HFFc6 (cell line): ENCODE measurements around the gene GPR152. TPM values are rescaled to one million over a fixed set of nuclear protein-coding genes. Genes with fewer than 3 reads are reported as not detected.
"Not testable (repeated sequence)": the region's sequence is repeated elsewhere in the genome, so short reads cannot be mapped to it uniquely, and the experiment has no call there.

Experiments
- DNase-seq: peaks from one replicate; pipeline ENCODE4 v3.0.0-alpha.2; 2018
- H3K27ac Mint-ChIP-seq: 2 replicates; pipeline ENCODE4 v1.8.0; 2020; ENCODE audit warnings: mild to moderate bottlenecking, mixed read lengths
- H3K27me3 Mint-ChIP-seq: 2 replicates; pipeline ENCODE4 v1.8.0; 2021; ENCODE audit warnings: mild to moderate bottlenecking, moderate library complexity, mixed read lengths; ENCODE audit not compliant: insufficient read depth
- H3K36me3 Mint-ChIP-seq: 2 replicates; pipeline ENCODE4 v1.8.0; 2021; ENCODE audit warnings: low read depth, mixed read lengths
- H3K4me1 Mint-ChIP-seq: 2 replicates; pipeline ENCODE4 v1.8.0; 2020; ENCODE audit warnings: low read depth, mixed read lengths
- H3K4me3 Mint-ChIP-seq: 2 replicates; pipeline ENCODE4 v1.8.0; 2020; ENCODE audit warnings: mild to moderate bottlenecking, moderate library complexity, mixed read lengths
- H3K9me3 Mint-ChIP-seq: 2 replicates; pipeline ENCODE4 v1.8.0; 2020; ENCODE audit warnings: mild to moderate bottlenecking, mixed read lengths
- total RNA-seq, 6 experiments: library from RNA; stranded (reverse); fragmentation: NEBNext Ultra II Directional; extraction: Animal tissue kit (Norgen Biotek cat#: 25700); gene quantifications; 2 replicates in 1 of 6; 3 replicates in 5 of 6; pipeline ENCODE4 v1.2.3, GENCODE V29; 2021
- TF ChIP-seq, protein P1 (sequence below): fragments of 200-600 bp; sonication (generic); IDR thresholded peaks from 2 replicates; pipeline ENCODE4 v1.5.0; 2021; ENCODE audit warnings: antibody characterized with exemption, mild to moderate bottlenecking

The GPR152 gene
- total RNA-seq, 6 experiments from 2014 or later, result not detected

DNA sequence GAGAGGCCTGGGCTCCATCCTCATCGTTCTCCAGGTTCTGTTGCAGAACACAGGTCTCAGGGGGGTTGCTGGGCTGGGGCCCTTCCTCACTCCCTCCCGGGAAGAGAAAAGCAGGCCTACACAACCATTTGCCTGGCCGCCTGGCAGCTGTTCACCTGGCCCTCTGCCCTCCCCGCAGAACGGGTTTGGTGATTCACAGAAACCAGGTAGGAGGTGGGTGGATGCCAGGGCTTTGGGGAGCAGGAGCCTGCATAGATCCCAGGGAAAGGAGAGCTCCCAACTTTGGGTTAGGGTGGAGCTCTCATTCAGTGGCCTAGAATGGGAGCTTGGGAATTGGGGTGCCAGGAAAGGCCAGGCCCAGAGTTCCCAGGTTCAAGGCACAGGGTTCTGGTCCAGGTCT lies 15.5 kb upstream of the GPR152 start:
- H3K4me1 Mint-ChIP-seq, result peaks cover 12% of the 10 kb centered on the region; the same call in 1 of the 2 replicates
- TF ChIP-seq, protein P1, sequence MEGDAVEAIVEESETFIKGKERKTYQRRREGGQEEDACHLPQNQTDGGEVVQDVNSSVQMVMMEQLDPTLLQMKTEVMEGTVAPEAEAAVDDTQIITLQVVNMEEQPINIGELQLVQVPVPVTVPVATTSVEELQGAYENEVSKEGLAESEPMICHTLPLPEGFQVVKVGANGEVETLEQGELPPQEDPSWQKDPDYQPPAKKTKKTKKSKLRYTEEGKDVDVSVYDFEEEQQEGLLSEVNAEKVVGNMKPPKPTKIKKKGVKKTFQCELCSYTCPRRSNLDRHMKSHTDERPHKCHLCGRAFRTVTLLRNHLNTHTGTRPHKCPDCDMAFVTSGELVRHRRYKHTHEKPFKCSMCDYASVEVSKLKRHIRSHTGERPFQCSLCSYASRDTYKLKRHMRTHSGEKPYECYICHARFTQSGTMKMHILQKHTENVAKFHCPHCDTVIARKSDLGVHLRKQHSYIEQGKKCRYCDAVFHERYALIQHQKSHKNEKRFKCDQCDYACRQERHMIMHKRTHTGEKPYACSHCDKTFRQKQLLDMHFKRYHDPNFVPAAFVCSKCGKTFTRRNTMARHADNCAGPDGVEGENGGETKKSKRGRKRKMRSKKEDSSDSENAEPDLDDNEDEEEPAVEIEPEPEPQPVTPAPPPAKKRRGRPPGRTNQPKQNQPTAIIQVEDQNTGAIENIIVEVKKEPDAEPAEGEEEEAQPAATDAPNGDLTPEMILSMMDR, result no peak
- H3K9me3 Mint-ChIP-seq, result no peaks in the 10 kb centered on the region
- peaks cover 1% of the 10 kb centered on the region; the same call in 1 of the 2 replicates for H3K27me3 Mint-ChIP-seq
- no peak for DNase-seq
- H3K36me3 Mint-ChIP-seq, result peaks cover 4% of the 10 kb centered on the region; the same call in 1 of the 2 replicates
- peak overlapping the region; percentile 87 for H3K4me3 Mint-ChIP-seq
- H3K27ac Mint-ChIP-seq, result peak overlapping the region; percentile 70

DNA sequence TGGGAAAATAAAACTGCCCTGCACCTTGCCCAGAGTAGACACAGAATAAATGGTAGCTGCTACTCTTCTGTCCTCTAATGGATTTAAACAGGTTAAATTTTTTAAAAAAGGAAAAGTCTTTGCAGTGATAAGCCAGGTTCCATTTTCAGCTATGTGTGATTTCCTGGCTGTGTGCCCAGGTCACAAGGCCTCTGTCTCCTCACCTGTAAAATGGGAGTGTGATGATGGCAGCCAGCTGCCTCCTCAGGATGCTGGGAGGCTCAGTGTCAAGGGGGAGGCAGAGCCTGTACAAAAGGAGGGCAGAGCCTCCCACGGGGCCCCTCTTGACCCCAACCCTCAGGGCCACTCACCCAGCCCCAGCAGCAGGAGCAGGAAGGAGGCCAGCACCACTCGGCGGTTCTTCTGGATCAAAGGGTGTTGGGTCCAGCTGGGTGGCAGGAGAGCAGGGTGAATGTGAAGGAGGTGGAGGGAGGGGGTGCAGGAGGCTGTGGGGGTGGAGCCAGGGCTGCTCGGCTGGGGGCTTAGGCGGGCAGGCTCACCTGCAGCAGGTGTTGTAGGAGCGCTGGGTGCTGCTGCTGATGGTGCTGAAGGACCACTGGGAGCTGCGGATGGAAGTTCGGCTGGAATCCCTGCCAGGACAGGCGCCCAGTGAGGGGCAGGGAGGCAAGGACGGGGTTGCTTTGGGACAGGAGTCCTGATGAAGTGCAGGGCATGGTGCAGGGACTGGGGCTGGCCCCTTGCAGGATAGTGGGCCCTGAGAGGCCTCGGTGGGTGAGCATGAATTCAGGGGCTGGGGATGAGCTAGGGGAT lies 14.6 kb upstream of the GPR152 start:
- Mint-ChIP-seq H3K27me3 (no peaks in the 10 kb centered on the region; the same call in 1 of the 2 replicates), H3K27ac (peak overlapping the region; percentile 7; the same call in 1 of the 2 replicates), H3K4me3 (peak overlapping the region; percentile 87; the same call in 1 of the 2 replicates), H3K4me1 (peaks cover 12% of the 10 kb centered on the region; the same call in 1 of the 2 replicates), H3K9me3 (no peaks in the 10 kb centered on the region), H3K36me3 (peaks cover 4% of the 10 kb centered on the region; the same call in 1 of the 2 replicates)
- TF ChIP-seq, protein P1, result no peak
- no peak for DNase-seq

DNA sequence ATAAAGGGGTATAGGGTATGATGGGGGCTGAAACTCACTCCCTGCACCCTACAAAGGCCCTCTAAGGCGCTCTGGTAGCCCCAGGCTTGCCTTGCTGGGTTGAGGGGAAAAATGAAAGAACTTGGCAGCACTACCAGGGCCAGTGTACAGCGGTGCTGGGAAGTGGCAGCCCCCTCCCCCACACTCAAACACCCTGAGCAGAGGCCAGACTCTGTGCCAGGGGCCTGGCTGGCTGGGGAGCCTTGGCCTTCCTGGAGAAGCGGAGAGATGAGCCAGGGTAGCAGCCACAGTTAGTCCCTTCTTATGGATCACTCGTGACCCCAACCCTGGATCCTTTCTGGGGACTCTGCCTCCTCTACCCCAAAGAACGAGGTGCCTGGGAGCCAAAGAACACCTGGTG lies 13.8 kb upstream of the GPR152 start:
- DNase-seq, result no peak
- no peaks in the 10 kb centered on the region; the same call in 1 of the 2 replicates for H3K27me3 Mint-ChIP-seq
- TF ChIP-seq, protein P1, result no peak
- H3K27ac Mint-ChIP-seq, result no peak overlapping the region
- H3K36me3 Mint-ChIP-seq, result peaks cover 4% of the 10 kb centered on the region; the same call in 1 of the 2 replicates
- no peak overlapping the region for H3K4me3 Mint-ChIP-seq
- H3K9me3 Mint-ChIP-seq, result no peaks in the 10 kb centered on the region
- H3K4me1 Mint-ChIP-seq, result peaks cover 12% of the 10 kb centered on the region; the same call in 1 of the 2 replicates

DNA sequence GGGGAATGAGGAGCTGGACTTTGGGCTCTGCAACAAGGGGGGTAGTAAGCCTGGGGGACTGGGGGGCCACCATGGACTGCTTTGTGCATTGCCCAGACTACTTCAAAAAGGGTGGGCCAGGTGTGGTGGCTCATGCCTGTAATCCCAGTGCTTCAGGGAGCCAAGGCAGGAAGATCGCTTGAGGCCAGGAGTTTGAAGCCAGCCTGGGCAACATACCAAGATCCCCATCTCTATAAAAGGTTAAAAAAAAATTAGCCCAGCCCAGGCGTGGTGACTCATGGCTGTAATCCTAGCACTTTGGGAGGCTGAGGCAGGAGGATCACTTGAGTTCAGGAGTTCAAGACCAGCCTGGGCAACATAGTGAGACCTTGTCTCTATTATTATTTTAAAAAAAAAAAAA lies 13.0 kb upstream of the GPR152 start:
- H3K4me3 Mint-ChIP-seq, result peak overlapping the region; percentile 84
- H3K27me3 Mint-ChIP-seq, H3K9me3 Mint-ChIP-seq, H3K36me3 Mint-ChIP-seq: not testable (repeated sequence)
- peak; percentile 15 for DNase-seq
- peaks cover 12% of the 10 kb centered on the region; the same call in 1 of the 2 replicates for H3K4me1 Mint-ChIP-seq
- H3K27ac Mint-ChIP-seq, result peak overlapping the region; percentile 69

DNA sequence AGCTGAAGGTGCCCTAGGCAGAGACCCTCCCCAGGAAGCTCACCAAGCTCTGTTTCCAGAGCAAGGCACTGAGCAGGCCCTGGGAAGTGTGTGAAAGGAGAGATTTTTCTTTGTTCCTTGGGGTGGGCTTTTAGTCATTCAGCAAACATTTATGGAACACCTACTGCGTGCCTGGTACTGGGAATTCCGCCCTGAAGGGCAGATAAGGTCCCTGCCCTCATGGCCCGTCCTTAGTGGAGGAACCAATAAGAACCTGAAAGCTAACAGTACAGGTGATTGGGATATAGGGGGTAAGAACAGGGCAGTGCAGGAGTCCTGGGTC lies 12.6 kb upstream of the GPR152 start:
- peak overlapping the region; percentile 84 for H3K4me3 Mint-ChIP-seq
- peaks cover 12% of the 10 kb centered on the region; the same call in 1 of the 2 replicates for H3K4me1 Mint-ChIP-seq
- peak overlapping the region; percentile 69 for H3K27ac Mint-ChIP-seq
- peaks cover 4% of the 10 kb centered on the region; the same call in 1 of the 2 replicates for H3K36me3 Mint-ChIP-seq
- H3K9me3 Mint-ChIP-seq, result no peaks in the 10 kb centered on the region
- no peak for DNase-seq
- TF ChIP-seq, protein P1, result no peak
- peaks cover 2% of the 10 kb centered on the region; the same call in 1 of the 2 replicates for H3K27me3 Mint-ChIP-seq
